ENCODE data around the gene HGS. TPM values are rescaled to one million over a fixed set of nuclear protein-coding genes. Genes with fewer than 3 reads are reported as not detected.

The HGS gene
- total and polyA plus RNA-seq, 2 of the 13 experiments (the other 11 are each of a cell fraction or from before 2014, with no cell fraction given), result 73.3 to 78.1 TPM

- peak; percentile 82; the same call in 1 of the 2 replicates for TF ChIP-seq SNAPC4 (CRISPR knock-in tag; IDR thresholded peaks at IDR 0.05)
- TF ChIP-seq ELF3 (CRISPR knock-in tag; IDR thresholded peaks at IDR 0.05), result peak; percentile 95
- peak; percentile 99 for TF ChIP-seq ZNF749 (CRISPR knock-in tag; IDR thresholded peaks at IDR 0.05; ENCODE audit: borderline replicate concordance)
- peak; percentile 98 for TF ChIP-seq IKZF5 (CRISPR knock-in tag; IDR thresholded peaks at IDR 0.05)
- peak; percentile 73 for TF ChIP-seq PRDM10 (CRISPR knock-in tag; IDR thresholded peaks at IDR 0.05; ENCODE audit: low read depth)
- no peak for TF ChIP-seq U2AF2 (IDR thresholded peaks at IDR 0.05; ENCODE audit: low read depth, low read length)
- peak in 1 of 2 experiments; percentile 45; a peak in 1 of 4 replicates for TF ChIP-seq POLR2A (IDR thresholded peaks at IDR 0.05; ENCODE audit: insufficient read depth in 1 of 2, low read depth in 2 of 2, low read length in 2 of 2)
- TF ChIP-seq CCDC6 (CRISPR knock-in tag; IDR thresholded peaks at IDR 0.05), result peak; percentile 100
- peak; percentile 86; the same call in 1 of the 2 replicates for TF ChIP-seq CHCHD3 (CRISPR knock-in tag; IDR thresholded peaks at IDR 0.05)
- TF ChIP-seq ZNF704 (CRISPR knock-in tag; IDR thresholded peaks at IDR 0.05; ENCODE audit: borderline replicate concordance), result peak; percentile 97; the same call in 1 of the 2 replicates
- TF ChIP-seq ZNF124 (CRISPR knock-in tag; IDR thresholded peaks at IDR 0.05), result peak; percentile 99
- peak; percentile 79; the same call in 1 of the 2 replicates for TF ChIP-seq ZNF326 (CRISPR knock-in tag; IDR thresholded peaks at IDR 0.05; ENCODE audit: borderline replicate concordance)
- peak; percentile 99 for TF ChIP-seq ZNF546 (CRISPR knock-in tag; conservative IDR thresholded peaks at IDR 0.05)
- TF ChIP-seq ZNF691 (CRISPR knock-in tag; IDR thresholded peaks at IDR 0.05; ENCODE audit: borderline replicate concordance, low read depth), result peak; percentile 95
- TF ChIP-seq SRSF4 (IDR thresholded peaks at IDR 0.05; ENCODE audit: low read depth, low read length, poor library complexity, severe bottlenecking), result peak; percentile 75
- peak; percentile 72; the same call in 1 of the 2 replicates for TF ChIP-seq ZBTB42 (CRISPR knock-in tag; IDR thresholded peaks at IDR 0.05)
- peak; percentile 95 for TF ChIP-seq KAT8 (CRISPR knock-in tag; IDR thresholded peaks at IDR 0.05)
Measured at GRCh38 chr17:81711814-81712467, 28.1 kb downstream of the HGS start, which contains the start of gene SLC25A10 (continued).
